WTC11 (cell line): ENCODE measurements around the gene EHBP1L1.

Experiments used
- CTCF ChIP-seq: fragments of 200-600 bp; IDR thresholded peaks from 2 replicates; pipeline ENCODE4 v1.8.0; 2022; ENCODE audit warnings: antibody characterized with exemption
- MAX ChIP-seq: sonication (generic); formaldehyde crosslinking; IDR thresholded peaks from 2 replicates; pipeline ENCODE4 v1.8.0; 2022; ENCODE audit warnings: mild to moderate bottlenecking, missing genetic modification reagents
- MXD4 ChIP-seq: fragments of 250-450 bp; sonication (Bioruptor Pico); IDR thresholded peaks from 2 replicates; pipeline ENCODE4 v1.8.0; 2021; ENCODE audit warnings: mild to moderate bottlenecking, moderate library complexity, borderline replicate concordance
- NFYB ChIP-seq: sonication (generic); formaldehyde crosslinking; conservative IDR thresholded peaks from 2 replicates; pipeline ENCODE4 v1.8.0; 2022; ENCODE audit warnings: low read depth, missing genetic modification reagents
- NR3C1 ChIP-seq: sonication (generic); formaldehyde crosslinking; conservative IDR thresholded peaks from 2 replicates; pipeline ENCODE4 v1.8.1; 2023; ENCODE audit warnings: low read depth, mild to moderate bottlenecking, missing genetic modification reagents
- PREB ChIP-seq: sonication (generic); formaldehyde crosslinking; IDR thresholded peaks from 2 replicates; pipeline ENCODE4 v1.8.1; 2022; ENCODE audit warnings: mild to moderate bottlenecking, missing genetic modification reagents, moderate library complexity, borderline replicate concordance
- ZBTB21 ChIP-seq: sonication (generic); formaldehyde crosslinking; IDR thresholded peaks from 2 replicates; pipeline ENCODE4 v1.8.1; 2023; ENCODE audit warnings: mild to moderate bottlenecking, missing genetic modification reagents, borderline replicate concordance
- ZNF416 ChIP-seq: fragments of 250-450 bp; sonication (Bioruptor Pico); IDR thresholded peaks from 2 replicates; pipeline ENCODE4 v1.9.0; 2021; ENCODE audit warnings: mild to moderate bottlenecking, inconsistent platforms
- TF ChIP-seq, protein P1 (sequence below): sonication (generic); formaldehyde crosslinking; IDR thresholded peaks from 2 replicates; pipeline ENCODE4 v1.8.0; 2023; ENCODE audit warnings: mild to moderate bottlenecking, missing genetic modification reagents
- TF ChIP-seq, protein P2 (sequence below): sonication (generic); formaldehyde crosslinking; IDR thresholded peaks from 2 replicates; pipeline ENCODE4 v1.8.0; 2022; ENCODE audit warnings: mild to moderate bottlenecking, missing genetic modification reagents

GRCh38 chr11:65554842-65555430 lies 20.9 kb upstream of the EHBP1L1 start:
- TF ChIP-seq NR3C1 (no peak), CTCF (no peak), PREB (no peak), NFYB (CRISPR knock-in tag) (no peak), ZBTB21 (CRISPR knock-in tag) (no peak), MAX (no peak), MXD4 (no peak), ZNF416 (CRISPR knock-in tag) (no peak)
- TF ChIP-seq, protein P1, sequence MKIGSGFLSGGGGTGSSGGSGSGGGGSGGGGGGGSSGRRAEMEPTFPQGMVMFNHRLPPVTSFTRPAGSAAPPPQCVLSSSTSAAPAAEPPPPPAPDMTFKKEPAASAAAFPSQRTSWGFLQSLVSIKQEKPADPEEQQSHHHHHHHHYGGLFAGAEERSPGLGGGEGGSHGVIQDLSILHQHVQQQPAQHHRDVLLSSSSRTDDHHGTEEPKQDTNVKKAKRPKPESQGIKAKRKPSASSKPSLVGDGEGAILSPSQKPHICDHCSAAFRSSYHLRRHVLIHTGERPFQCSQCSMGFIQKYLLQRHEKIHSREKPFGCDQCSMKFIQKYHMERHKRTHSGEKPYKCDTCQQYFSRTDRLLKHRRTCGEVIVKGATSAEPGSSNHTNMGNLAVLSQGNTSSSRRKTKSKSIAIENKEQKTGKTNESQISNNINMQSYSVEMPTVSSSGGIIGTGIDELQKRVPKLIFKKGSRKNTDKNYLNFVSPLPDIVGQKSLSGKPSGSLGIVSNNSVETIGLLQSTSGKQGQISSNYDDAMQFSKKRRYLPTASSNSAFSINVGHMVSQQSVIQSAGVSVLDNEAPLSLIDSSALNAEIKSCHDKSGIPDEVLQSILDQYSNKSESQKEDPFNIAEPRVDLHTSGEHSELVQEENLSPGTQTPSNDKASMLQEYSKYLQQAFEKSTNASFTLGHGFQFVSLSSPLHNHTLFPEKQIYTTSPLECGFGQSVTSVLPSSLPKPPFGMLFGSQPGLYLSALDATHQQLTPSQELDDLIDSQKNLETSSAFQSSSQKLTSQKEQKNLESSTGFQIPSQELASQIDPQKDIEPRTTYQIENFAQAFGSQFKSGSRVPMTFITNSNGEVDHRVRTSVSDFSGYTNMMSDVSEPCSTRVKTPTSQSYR (CRISPR knock-in tag) = no peak
- TF ChIP-seq, protein P2, sequence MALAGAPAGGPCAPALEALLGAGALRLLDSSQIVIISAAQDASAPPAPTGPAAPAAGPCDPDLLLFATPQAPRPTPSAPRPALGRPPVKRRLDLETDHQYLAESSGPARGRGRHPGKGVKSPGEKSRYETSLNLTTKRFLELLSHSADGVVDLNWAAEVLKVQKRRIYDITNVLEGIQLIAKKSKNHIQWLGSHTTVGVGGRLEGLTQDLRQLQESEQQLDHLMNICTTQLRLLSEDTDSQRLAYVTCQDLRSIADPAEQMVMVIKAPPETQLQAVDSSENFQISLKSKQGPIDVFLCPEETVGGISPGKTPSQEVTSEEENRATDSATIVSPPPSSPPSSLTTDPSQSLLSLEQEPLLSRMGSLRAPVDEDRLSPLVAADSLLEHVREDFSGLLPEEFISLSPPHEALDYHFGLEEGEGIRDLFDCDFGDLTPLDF = no peak
